NCI-H1436 (cell line): ENCODE results near the gene CLEC4A.
"Not testable (repeated sequence)": the region's sequence is repeated elsewhere in the genome, so short reads cannot be mapped to it uniquely, and the experiment has no call there.

Source experiments
- DNase-seq: peaks from one replicate; lab custom pipeline; 2025; lab: John Stamatoyannopoulos, UW

CLEC4A gene

GRCh38 chr12:8123124-8123912, at the start of gene CLEC4A:
TSS of gene CLEC4A (plus strand) at chr12:8123617. CDS start at chr12:8123879, 262 bp downstream.
- DNase-seq, result no peak

GRCh38 chr12:8075935-8076334, 47.5 kb upstream of the CLEC4A start:
- DNase-seq, result no peak

GRCh38 chr12:8076366-8076765, 47.1 kb upstream of the CLEC4A start:
- no peak for DNase-seq

GRCh38 chr12:8077207-8077606, 46.2 kb upstream of the CLEC4A start:
- peak; percentile 10 for DNase-seq

- peak; percentile 58 for DNase-seq
These were observed 45.0 kb upstream of the CLEC4A start for GRCh38 chr12:8078398-8078797.

- no peak for DNase-seq
These were observed 44.5 kb upstream of the CLEC4A start for GRCh38 chr12:8078916-8079315.

- DNase-seq, result no peak
These were observed 43.3 kb upstream of the CLEC4A start for GRCh38 chr12:8080120-8080519.

GRCh38 chr12:8081251-8081920, 42.0 kb upstream of the CLEC4A start:
- DNase-seq, result no peak

- no peak for DNase-seq
These were observed 40.7 kb upstream of the CLEC4A start for GRCh38 chr12:8082808-8083100.

- not testable (repeated sequence) for DNase-seq
These were observed 39.1 kb upstream of the CLEC4A start for GRCh38 chr12:8084351-8084750.

- DNase-seq, result no peak
These were observed 35.8 kb upstream of the CLEC4A start for GRCh38 chr12:8087666-8088065.

GRCh38 chr12:8088574-8088973, 34.8 kb upstream of the CLEC4A start:
- no peak for DNase-seq

GRCh38 chr12:8089277-8089676, 34.1 kb upstream of the CLEC4A start:
- not testable (repeated sequence) for DNase-seq

GRCh38 chr12:8089716-8090115, 33.7 kb upstream of the CLEC4A start:
- no peak for DNase-seq

GRCh38 chr12:8093291-8093690, 30.1 kb upstream of the CLEC4A start:
- no peak for DNase-seq

- DNase-seq, result no peak
These were observed 27.0 kb upstream of the CLEC4A start for GRCh38 chr12:8096281-8096915.

GRCh38 chr12:8099235-8099634, 24.2 kb upstream of the CLEC4A start:
- DNase-seq, result no peak

GRCh38 chr12:8108808-8109398, 14.5 kb upstream of the CLEC4A start:
- peak; percentile 40 for DNase-seq

GRCh38 chr12:8113117-8113516, 10.3 kb upstream of the CLEC4A start:
- not testable (repeated sequence) for DNase-seq

GRCh38 chr12:8120072-8120713, 3.2 kb upstream of the CLEC4A start:
- DNase-seq, result no peak

- no peak for DNase-seq
These were observed 3.7 kb downstream of the CLEC4A start for GRCh38 chr12:8127138-8127537.
